Brain microvascular endothelial cell (primary cell): ENCODE results near the gene SORT1.

Experiments
- DNase-seq: peaks from one replicate; pipeline ENCODE4 v3.0.0-alpha.2; 2020
- H3K27ac ChIP-seq: fragments of 250-450 bp; sonication (Bioruptor Pico); 2 replicates; pipeline ENCODE4 v1.5.1; 2020; ENCODE audit warnings: mild to moderate bottlenecking, moderate library complexity
- H3K27me3 ChIP-seq: fragments of 250-450 bp; sonication (Bioruptor Pico); replicated peaks from 2 replicates; pipeline ENCODE4 v1.5.1; 2020; ENCODE audit warnings: mild to moderate bottlenecking
- H3K36me3 ChIP-seq: fragments of 250-450 bp; sonication (Bioruptor Pico); replicated peaks from 2 replicates; pipeline ENCODE4 v1.5.1; 2020; ENCODE audit warnings: mild to moderate bottlenecking
- H3K4me3 ChIP-seq: 2 replicates; pipeline ENCODE4 v1.5.1; 2011; ENCODE audit warnings: low read depth, mild to moderate bottlenecking, control low read depth, low read length, moderate library complexity
- CTCF ChIP-seq: IDR thresholded peaks from 2 replicates; pipeline ENCODE4 v1.5.1; 2011; ENCODE audit warnings: low read depth, mild to moderate bottlenecking, moderate library complexity, low read length, control low read depth, inconsistent platforms; ENCODE audit errors: missing control alignments
- in situ Hi-C: cut with HindIII; loops from 2 replicates; pipeline ENCODE4 v1.10.0; 2017; ENCODE audit warnings: low sequenced_read_pairs, low pct_ligation_motif_present

Gene SORT1

DNA sequence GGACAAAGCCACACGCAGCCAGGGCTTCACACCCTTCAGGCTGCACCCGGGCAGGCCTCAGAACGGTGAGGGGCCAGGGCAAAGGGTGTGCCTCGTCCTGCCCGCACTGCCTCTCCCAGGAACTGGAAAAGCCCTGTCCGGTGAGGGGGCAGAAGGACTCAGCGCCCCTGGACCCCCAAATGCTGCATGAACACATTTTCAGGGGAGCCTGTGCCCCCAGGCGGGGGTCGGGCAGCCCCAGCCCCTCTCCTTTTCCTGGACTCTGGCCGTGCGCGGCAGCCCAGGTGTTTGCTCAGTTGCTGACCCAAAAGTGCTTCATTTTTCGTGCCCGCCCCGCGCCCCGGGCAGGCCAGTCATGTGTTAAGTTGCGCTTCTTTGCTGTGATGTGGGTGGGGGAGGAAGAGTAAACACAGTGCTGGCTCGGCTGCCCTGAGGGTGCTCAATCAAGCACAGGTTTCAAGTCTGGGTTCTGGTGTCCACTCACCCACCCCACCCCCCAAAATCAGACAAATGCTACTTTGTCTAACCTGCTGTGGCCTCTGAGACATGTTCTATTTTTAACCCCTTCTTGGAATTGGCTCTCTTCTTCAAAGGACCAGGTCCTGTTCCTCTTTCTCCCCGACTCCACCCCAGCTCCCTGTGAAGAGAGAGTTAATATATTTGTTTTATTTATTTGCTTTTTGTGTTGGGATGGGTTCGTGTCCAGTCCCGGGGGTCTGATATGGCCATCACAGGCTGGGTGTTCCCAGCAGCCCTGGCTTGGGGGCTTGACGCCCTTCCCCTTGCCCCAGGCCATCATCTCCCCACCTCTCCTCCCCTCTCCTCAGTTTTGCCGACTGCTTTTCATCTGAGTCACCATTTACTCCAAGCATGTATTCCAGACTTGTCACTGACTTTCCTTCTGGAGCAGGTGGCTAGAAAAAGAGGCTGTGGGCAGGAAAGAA is 122.9 kb downstream of the SORT1 start:
- Histone ChIP-seq H3K27me3 (no peaks in the 10 kb centered on the region), H3K27ac (no peak overlapping the region), H3K36me3 (peaks cover 2% of the 10 kb centered on the region), H3K4me3 (no peak overlapping the region)
- TF ChIP-seq CTCF = no peak
- DNase-seq = no peak
- in situ Hi-C loops = no loop called here

DNA sequence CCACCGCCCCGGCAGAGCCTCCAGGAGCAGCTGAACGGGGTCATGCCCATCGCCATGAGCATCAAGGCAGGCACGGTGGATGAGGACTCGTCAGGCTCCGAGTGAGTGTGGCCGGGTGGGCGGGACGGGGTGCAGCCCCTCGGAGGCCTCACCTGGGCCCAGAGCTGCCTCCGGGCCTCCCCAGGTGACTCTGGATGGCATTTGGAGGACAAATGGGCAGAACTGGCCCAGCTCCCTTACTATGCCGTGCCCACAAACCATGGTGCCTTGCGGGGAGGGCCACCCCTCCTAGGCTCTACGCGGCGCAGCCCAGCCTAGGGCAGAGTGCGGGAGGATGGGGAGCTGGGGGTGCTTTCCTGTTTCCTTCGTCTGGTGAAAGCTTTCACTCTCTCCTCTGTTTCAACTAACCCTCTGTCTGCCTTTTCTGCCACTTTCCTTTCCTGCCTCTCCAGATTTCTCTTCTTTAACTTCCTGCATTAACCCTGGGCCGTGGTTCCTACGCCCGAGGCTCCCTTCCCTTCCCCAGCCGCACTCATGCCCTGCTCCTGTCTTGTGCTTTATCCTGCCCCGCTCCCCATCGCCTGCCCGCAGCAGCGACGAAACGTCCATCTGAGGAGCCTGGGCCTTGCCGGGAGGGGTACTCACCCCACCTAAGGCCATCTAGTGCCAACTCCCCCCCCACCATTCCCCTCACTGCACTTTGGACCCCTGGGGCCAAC is 124.0 kb downstream of the SORT1 start:
- Histone ChIP-seq H3K36me3 (peaks cover 2% of the 10 kb centered on the region), H3K27ac (no peak overlapping the region), H3K4me3 (no peak overlapping the region), H3K27me3 (no peaks in the 10 kb centered on the region)
- no peak for TF ChIP-seq CTCF
- in situ Hi-C loops = no loop called here
- no peak for DNase-seq

- no peak for TF ChIP-seq CTCF
- H3K4me3 ChIP-seq = no peak overlapping the region
- H3K36me3 ChIP-seq = peaks cover 2% of the 10 kb centered on the region
- no peak for DNase-seq
- in situ Hi-C loops = no loop called here
- no peak overlapping the region for H3K27ac ChIP-seq
- H3K27me3 ChIP-seq = no peaks in the 10 kb centered on the region
Measured at GRCh38 chr1:109272831-109273547, 124.7 kb downstream of the SORT1 start.

DNA sequence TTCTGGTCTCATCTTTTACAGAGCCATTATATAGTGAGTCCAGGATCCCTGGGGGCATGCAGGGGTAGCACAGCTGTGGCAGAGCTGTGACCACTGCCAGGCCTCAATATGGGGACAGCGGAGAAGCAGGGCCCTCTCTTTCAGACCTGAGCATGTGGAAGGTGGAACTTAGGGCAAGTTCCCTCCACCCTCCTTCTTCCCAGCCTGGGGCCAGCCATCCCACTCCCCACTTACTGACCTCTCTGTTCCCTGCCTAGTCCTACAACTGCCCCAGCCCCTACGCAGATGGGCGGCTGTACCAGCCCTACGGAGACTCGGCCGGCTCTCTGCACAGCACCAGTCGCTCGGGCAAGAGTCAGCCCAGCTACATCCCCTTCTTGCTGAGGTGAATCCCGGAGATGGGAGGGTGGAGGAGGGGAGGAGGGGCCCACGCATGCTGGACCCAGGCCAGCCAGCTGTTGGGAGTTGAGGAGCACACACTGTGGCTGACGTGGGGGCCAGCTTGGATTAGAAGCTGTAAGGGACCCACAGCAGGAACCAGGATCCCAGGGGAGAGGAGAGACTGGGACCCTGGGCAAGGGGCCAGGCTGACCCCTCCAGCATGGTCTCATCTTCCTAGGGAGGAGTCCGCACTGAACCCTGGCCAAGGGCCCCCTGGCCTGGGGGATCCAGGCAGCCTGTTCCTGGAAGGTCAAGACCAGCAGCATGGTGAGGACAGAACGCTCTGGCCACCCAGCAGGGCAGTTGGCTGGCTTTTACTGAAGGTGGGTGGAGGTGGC is 125.5 kb downstream of the SORT1 start:
- no peaks in the 10 kb centered on the region for H3K36me3 ChIP-seq
- H3K27me3 ChIP-seq = no peaks in the 10 kb centered on the region
- in situ Hi-C loops = no loop called here

More for the DNA sequence above, 125.5 kb downstream of the SORT1 start:
- H3K27ac ChIP-seq = no peak overlapping the region
- TF ChIP-seq CTCF = no peak
- no peak overlapping the region for H3K4me3 ChIP-seq
- DNase-seq = no peak
